SU-DHL-6 (cell line): Measurements from ENCODE around the gene DLG1.

ENCODE experiments used
- H2AFZ ChIP-seq: fragments of 200-600 bp; sonication (generic); 2 replicates; pipeline ENCODE4 v1.6.1; 2014; ENCODE audit warnings: low read depth, mild to moderate bottlenecking, moderate library complexity, mixed read lengths, antibody characterized with exemption, low read length; ENCODE audit not compliant: severe bottlenecking
- H3F3A ChIP-seq: fragments of 200-600 bp; shearing (Covaris generic); 2 replicates; pipeline ENCODE4 v1.6.0; 2016; ENCODE audit warnings: antibody characterized with exemption, mild to moderate bottlenecking; ENCODE audit not compliant: insufficient read depth
- H3K27ac ChIP-seq: fragments of 200-600 bp; sonication (generic); 2 replicates; pipeline ENCODE4 v1.5.1; 2016; ENCODE audit warnings: low read depth, mild to moderate bottlenecking, low read length, moderate library complexity, mixed read lengths
- H3K27me3 ChIP-seq: fragments of 200-600 bp; sonication (generic), shearing (Covaris generic); 2 replicates; pipeline ENCODE4 v1.6.0; 2014; ENCODE audit warnings: mild to moderate bottlenecking, low read length
- H3K36me3 ChIP-seq: fragments of 200-600 bp; sonication (generic); 2 replicates; pipeline ENCODE4 v1.6.1; 2014; ENCODE audit warnings: mild to moderate bottlenecking, low read length, mixed read lengths
- H3K4me2 ChIP-seq: fragments of 300-600, 200-600 bp; shearing (Covaris generic), sonication (generic); 2 replicates; pipeline ENCODE4 v1.6.0; 2014; ENCODE audit warnings: low read length, low read depth, mild to moderate bottlenecking; ENCODE audit not compliant: poor library complexity, severe bottlenecking
- H3K4me3 ChIP-seq: fragments of 200-600 bp; sonication (generic); 2 replicates; pipeline ENCODE4 v1.5.1; 2014; ENCODE audit warnings: antibody characterized with exemption, low read length, mild to moderate bottlenecking, mixed read lengths; ENCODE audit not compliant: insufficient read depth, poor library complexity, severe bottlenecking
- H3K79me2 ChIP-seq: fragments of 200-600 bp; sonication (generic); 2 replicates; pipeline ENCODE4 v1.6.1; 2014; ENCODE audit warnings: mild to moderate bottlenecking, low read length, moderate library complexity; ENCODE audit not compliant: insufficient read depth
- H3K9ac ChIP-seq: fragments of 200-600 bp; sonication (generic); 2 replicates; pipeline ENCODE4 v1.7.0; 2014; ENCODE audit warnings: mild to moderate bottlenecking, low read length
- H3K9me2 ChIP-seq: fragments of 200-600 bp; sonication (generic); replicated peaks from 2 replicates; pipeline ENCODE4 v1.6.1; 2014; ENCODE audit warnings: low read length; ENCODE audit not compliant: insufficient read depth
- H3K9me3 ChIP-seq: fragments of 200-600 bp; sonication (generic); 2 replicates; pipeline ENCODE4 v1.6.1; 2014; ENCODE audit warnings: low read length, mixed read lengths; ENCODE audit not compliant: insufficient read depth
- H4K20me1 ChIP-seq: fragments of 200-600 bp; sonication (generic); 2 replicates; pipeline ENCODE4 v1.6.1; 2014; ENCODE audit warnings: low read depth, mild to moderate bottlenecking, antibody characterized with exemption, low read length, moderate library complexity, mixed read lengths
- EZH2phosphoT487 ChIP-seq: fragments of 200-600 bp; sonication (generic), shearing (Covaris generic); conservative IDR thresholded peaks from 2 replicates; pipeline ENCODE4 v1.6.1; 2018; ENCODE audit warnings: mild to moderate bottlenecking, antibody characterized with exemption, low read length, moderate library complexity, mixed read lengths
- TF ChIP-seq, protein P1 (sequence below): fragments of 200-600 bp; sonication (generic); IDR thresholded peaks from one replicate; pipeline ENCODE4 v1.5.1; 2017; ENCODE audit warnings: antibody characterized with exemption, mild to moderate bottlenecking, low read length, moderate library complexity; ENCODE audit not compliant: insufficient read depth, poor library complexity, severe bottlenecking

The DLG1 gene

DNA sequence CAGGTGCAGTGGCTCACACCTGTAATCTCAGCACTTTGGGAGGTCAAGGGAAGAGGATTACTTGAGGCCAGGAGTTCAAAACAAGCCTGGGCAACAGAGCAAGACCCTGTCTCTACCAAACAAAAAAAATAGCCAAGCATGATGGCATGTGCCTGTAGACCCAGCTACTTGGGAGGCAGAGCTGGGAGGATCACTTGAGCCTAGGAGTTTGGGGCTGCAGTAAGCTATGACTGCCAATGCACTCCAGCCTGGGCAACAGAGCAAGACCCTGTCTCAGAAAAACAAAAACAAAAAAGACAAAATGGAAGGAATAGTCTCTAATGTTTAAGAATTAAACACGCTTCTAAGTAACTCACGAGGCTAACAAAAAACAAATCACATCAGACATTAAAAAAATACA is 106.5 kb downstream of the DLG1 start:
- Histone ChIP-seq H3K36me3 (no peaks in the 10 kb centered on the region; the same call in 1 of the 2 replicates), H3K4me2 (no peak overlapping the region), H3K27me3 (no peaks in the 10 kb centered on the region), H3K9ac (no peak overlapping the region), H4K20me1 (no peaks in the 10 kb centered on the region; the same call in 1 of the 2 replicates), H2AFZ (no peak overlapping the region), H3K27ac (no peak overlapping the region), H3K4me3 (no peak overlapping the region), H3F3A (peaks cover 37% of the 10 kb centered on the region), H3K9me2 (no peaks in the 10 kb centered on the region), H3K9me3 (no peaks in the 10 kb centered on the region), H3K79me2 (peaks cover 44% of the 10 kb centered on the region)
- TF ChIP-seq EZH2phosphoT487, result no peak
- TF ChIP-seq, protein P1, sequence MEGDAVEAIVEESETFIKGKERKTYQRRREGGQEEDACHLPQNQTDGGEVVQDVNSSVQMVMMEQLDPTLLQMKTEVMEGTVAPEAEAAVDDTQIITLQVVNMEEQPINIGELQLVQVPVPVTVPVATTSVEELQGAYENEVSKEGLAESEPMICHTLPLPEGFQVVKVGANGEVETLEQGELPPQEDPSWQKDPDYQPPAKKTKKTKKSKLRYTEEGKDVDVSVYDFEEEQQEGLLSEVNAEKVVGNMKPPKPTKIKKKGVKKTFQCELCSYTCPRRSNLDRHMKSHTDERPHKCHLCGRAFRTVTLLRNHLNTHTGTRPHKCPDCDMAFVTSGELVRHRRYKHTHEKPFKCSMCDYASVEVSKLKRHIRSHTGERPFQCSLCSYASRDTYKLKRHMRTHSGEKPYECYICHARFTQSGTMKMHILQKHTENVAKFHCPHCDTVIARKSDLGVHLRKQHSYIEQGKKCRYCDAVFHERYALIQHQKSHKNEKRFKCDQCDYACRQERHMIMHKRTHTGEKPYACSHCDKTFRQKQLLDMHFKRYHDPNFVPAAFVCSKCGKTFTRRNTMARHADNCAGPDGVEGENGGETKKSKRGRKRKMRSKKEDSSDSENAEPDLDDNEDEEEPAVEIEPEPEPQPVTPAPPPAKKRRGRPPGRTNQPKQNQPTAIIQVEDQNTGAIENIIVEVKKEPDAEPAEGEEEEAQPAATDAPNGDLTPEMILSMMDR, result no peak

DNA sequence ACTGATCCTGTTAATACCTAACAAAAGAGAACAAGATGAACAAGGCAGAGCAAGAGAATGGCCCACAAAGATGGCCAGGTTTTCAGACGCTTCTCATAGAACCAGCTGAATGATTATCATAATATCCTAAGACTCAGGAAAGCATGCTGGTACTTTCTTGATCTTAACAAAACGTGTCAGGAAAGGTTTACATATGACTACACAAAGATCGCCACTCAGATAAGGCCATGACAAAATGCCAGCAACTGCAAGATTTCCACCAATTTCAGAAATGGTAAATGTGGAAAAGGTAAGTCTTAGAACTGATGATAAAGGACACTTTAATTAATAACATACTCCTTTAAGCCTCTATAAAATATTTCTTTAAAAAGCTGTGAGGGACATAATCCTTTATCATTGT is 108.8 kb downstream of the DLG1 start:
- Histone ChIP-seq H3K79me2 (peaks cover 39% of the 10 kb centered on the region), H3K9me3 (no peaks in the 10 kb centered on the region), H2AFZ (no peak overlapping the region), H3K9me2 (no peaks in the 10 kb centered on the region), H4K20me1 (no peaks in the 10 kb centered on the region; the same call in 1 of the 2 replicates), H3K4me2 (no peak overlapping the region), H3K4me3 (no peak overlapping the region), H3K9ac (no peak overlapping the region), H3F3A (peaks cover 37% of the 10 kb centered on the region), H3K27me3 (no peaks in the 10 kb centered on the region), H3K27ac (no peak overlapping the region), H3K36me3 (no peaks in the 10 kb centered on the region; the same call in 1 of the 2 replicates)
- no peak for TF ChIP-seq EZH2phosphoT487
- TF ChIP-seq, protein P1, result no peak

DNA sequence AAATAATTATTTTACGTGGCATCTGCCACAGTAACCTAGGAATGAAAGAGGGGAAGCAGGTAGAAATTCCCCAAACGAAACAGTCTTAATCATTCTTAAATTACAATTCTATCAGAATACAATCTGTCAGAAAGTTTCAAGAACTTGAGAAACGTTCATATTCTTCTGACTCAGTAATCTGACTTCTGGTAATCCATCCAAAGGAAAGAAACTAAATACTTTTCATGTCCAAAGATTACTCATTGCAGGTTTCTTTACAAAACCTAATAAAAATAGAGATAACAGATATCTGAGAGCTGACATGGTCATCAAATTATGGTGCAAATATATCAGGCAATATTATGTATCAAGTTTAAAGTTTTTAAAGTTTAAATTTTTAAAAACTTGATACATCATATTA is 109.4 kb downstream of the DLG1 start:
- TF ChIP-seq, protein P1, result no peak
- no peak for TF ChIP-seq EZH2phosphoT487
- peaks cover 44% of the 10 kb centered on the region for H3K79me2 ChIP-seq
- H3K27ac ChIP-seq, result no peak overlapping the region; the same call in 1 of the 2 replicates
- no peak overlapping the region for H2AFZ ChIP-seq
- no peak overlapping the region for H3K4me3 ChIP-seq
- H3F3A ChIP-seq, result peaks cover 43% of the 10 kb centered on the region
- no peaks in the 10 kb centered on the region for H3K27me3 ChIP-seq
- H3K9ac ChIP-seq, result no peak overlapping the region
- H3K4me2 ChIP-seq, result no peak overlapping the region
- no peaks in the 10 kb centered on the region; the same call in 1 of the 2 replicates for H4K20me1 ChIP-seq
- H3K9me2 ChIP-seq, result no peaks in the 10 kb centered on the region
- H3K9me3 ChIP-seq, result no peaks in the 10 kb centered on the region
- no peaks in the 10 kb centered on the region; the same call in 1 of the 2 replicates for H3K36me3 ChIP-seq
